Head of caudate nucleus (tissue), 42 donors: ENCODE results near the gene SOCS1.
"Not testable (repeated sequence)": the region's sequence is repeated elsewhere in the genome, so short reads cannot be mapped to it uniquely, and the experiment has no call there.

Source experiments
- DNase-seq, 42 donors: peaks; one replicate each; pipeline versions ENCODE4 v3.0.0 to v3.0.0-alpha.2; 2020 to 2021; ENCODE audit warnings: mixed read lengths in 7 of 42
- intact Hi-C: fragments of 100-400 bp; cut with DNase I; formaldehyde crosslinking; loops from one replicate; pipeline ENCODE4 v1.15.0; 2022

Gene SOCS1

DNA sequence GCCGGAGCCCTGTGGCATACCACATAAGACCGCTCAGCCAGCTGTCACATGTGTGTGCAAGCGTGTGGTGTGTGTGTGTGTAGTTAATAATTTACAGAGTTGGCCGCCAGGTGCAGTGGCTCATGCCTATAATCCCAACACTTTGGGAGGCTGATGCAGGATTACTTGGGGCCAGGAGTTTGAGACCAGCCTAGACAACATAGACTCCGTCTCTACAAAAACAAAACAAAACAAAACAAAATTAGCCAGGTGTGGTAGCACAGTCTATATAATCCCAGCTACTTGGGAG lies 20.4 kb downstream of the SOCS1 start:
- DNase-seq: no peak
- intact Hi-C loops: no loop called here

DNA sequence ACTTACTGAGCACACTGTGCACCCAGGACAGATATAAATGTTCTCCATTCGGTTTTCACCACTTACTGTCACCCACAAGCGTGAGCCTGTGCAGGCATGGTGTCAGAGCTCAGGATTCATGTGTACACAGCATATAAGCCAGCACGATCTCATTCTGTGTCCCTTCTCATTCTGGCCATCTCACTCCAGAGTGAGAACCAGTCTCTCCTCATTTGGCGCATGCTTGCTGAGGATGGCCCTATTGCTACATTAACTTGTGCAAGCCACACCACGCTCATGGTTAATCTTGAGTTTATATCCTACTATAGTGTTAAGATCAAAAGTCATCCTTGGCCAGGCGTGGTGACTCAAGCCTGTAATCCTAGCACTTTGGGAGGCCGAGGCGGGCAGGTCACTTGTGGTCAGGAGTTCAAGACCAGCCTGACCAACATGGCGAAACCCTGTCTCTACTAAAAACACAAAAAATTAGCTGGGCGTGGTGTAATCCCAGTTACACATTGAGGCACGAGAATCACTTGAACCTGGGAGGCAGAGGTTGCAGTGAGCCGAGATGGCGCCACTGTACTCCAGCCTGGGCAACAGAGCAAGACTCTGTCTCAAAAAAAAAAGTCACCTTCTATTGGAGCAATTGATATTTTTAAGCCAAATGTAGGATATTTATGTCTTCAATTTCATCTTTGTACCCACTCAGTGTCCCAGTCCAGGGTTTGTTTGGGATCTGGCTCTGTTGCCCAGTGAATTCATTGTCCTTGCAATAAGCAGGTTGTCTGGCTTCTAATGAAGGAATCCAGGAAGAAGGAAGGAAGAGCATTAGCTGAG lies 20.9 kb downstream of the SOCS1 start:
- no peak for DNase-seq
- intact Hi-C loops: no loop called here

DNA sequence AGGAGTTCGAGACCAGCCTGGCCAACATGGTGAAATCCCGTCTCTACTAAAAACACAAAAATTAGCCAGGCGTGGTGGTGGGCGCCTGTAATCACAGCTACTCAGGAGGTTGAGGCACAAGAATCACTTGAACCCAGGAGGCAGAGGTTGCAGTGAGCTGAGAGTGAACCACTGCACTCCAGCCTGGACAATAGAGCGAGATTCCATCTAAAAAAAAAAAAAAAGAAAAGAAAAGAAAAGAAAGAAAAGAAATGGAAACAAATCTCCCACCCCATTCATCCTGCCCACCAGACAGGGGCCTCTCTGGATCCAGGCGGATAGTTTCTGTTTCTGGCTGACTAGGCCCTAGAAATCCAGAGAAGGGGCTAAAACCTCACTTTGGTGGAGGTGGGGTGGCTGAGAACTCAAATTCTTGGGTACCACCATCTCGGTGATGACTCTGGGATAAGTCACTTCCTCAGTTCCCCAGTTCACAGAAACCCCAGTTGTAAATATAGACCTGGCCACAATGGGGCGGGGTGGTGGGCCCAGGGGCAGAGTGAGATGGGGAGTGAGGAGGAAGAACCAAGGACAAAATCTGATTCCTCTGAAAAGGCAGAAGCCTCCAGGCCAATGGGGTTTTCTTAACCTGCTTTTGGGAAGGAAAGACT lies 22.2 kb downstream of the SOCS1 start:
- intact Hi-C loops: no loop called here
- no peak for DNase-seq

DNA sequence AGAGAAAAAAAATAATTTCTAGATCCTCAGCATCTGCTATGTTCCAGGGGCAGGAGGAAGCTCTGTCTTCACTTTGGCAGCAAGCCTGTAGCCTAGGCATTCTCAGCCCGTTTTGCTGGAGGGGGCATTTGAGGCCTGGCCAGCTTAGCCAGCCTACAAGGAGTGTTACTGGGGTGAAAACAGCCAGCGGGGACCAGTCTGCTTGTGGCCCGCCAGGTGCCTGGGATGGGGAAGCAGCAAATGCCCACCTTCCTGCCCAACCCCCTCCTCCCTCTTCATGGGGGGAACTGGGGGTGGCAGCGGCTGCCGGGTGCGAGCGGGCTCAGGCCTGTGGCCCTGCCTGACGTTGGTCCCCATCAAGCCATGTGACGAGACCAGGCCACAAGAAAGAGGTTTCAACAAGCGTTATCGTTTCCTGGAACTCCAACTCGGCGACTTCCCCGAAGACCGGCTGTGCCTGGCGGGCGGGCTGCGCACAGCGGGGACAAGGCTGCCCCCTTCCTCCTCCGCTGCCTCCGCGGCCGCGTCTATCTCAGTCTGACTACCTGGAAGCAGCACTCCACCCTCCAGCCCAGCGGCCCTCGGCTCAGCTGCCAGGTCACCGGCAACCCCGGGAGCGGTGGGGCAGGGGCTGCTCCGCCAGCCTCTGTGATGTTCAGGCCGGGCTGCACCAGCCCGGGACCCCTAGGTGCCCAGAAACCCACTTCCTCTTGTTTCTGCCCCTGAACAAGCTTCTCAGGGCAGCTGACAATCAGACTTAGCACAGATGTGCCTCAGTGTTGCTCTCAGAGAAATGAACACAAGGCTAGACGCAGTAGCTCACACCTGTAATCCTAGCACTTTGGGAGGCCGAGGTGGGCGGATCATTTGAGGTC lies 22.9 kb downstream of the SOCS1 start:
- intact Hi-C loops: no loop called here
- DNase-seq: peak in 11 of 42 donors; percentile 7 to 50 (median 24)

DNA sequence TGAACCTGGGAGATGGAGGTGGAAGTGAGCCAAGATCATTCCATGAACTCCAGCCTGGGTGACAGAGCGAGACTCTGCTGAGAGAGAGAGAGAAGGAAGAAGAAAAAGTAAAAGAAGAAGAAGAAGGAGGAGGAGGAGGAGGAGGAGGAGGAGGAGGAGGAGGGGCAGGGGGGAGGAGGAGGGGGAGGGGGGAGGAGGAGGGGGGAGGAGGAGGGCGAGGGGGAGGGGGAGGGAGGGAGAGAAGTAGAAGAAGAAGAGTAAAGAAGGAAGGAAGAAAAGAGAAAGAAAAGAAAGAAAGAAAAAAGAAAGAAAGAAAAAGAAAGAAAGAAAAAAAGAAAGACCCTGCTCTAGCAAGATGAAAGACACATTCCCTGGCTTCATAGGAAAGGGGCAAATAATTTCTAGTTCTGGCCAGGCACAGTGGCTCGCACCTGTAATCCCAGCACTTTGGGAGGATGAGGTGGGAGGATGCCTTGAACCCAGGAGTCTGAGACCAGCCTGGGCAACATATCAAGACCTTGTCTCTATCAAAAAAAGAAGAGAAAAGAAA lies 23.6 kb downstream of the SOCS1 start:
- no peak for DNase-seq
- intact Hi-C loops: no loop called here

DNA sequence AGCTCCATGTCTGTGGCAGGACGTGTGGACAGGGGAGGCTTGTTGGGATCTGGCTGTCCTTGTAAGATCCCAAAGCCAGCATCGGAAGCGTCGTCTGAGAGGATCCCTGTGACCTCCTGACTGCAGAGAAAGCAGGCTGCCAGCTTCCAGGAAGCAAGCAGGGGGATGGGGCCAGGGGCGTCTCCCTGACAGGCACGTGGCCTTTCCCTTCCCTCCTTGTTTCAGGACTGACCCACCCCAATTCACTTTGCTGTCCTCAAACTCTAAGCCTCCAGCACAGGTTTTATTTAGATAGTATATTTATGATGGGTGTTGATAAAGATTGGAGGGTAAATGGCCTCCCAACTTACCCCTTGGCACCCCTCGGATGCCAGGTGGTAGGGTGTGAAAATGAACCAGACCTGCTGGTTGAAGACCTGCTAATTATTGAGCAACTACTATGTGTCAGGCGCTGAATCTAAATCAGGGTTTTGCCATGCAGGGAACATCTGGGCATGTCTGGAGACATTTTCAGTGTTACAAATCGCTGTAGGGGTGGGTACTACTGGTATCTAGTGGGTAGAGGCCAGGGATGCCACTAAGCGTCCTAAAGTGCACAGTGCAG lies 24.5 kb downstream of the SOCS1 start:
- intact Hi-C loops: no loop called here
- DNase-seq: no peak

DNA sequence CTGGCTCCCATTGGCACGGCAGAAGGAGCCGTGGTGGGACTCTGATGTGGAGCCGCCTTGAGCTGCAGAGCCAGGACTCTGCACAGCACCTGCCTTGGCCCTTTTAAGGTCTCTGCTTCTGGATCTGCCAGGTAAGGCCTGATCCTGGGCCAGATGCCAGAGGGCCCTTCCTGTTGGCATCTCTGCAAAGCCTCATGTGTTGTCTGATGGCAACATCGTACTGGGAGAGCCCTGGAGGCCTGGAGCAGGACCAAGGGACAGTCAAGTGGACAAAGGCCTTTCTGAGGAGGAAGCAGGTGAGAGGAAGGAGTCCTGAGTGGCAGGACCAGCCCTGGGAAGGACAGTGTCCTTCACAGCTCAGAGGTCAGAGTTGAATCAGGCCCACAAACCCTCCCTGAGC lies 26.1 kb downstream of the SOCS1 start:
- intact Hi-C loops: no loop called here
- DNase-seq: no peak

DNA sequence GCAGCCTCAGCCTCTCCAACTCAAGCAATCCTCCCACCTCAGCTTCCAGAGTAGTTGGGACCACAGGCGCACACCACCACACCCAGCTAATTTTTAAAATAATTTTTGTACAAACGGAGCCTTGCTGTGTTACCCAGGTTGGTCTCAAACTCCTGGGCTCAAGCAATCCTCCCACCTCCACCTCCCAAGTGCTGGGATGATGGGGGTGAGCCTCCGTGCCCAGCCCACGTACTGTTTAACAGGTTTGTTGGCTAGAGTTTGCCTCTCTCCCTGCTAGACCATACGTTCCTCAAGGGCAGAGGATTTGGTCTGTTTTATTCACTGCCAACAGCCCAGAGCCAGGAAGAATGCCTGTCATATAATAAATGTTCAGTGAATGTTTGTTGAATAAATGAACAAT lies 26.6 kb downstream of the SOCS1 start:
- intact Hi-C loops: no loop called here
- DNase-seq: no peak

DNA sequence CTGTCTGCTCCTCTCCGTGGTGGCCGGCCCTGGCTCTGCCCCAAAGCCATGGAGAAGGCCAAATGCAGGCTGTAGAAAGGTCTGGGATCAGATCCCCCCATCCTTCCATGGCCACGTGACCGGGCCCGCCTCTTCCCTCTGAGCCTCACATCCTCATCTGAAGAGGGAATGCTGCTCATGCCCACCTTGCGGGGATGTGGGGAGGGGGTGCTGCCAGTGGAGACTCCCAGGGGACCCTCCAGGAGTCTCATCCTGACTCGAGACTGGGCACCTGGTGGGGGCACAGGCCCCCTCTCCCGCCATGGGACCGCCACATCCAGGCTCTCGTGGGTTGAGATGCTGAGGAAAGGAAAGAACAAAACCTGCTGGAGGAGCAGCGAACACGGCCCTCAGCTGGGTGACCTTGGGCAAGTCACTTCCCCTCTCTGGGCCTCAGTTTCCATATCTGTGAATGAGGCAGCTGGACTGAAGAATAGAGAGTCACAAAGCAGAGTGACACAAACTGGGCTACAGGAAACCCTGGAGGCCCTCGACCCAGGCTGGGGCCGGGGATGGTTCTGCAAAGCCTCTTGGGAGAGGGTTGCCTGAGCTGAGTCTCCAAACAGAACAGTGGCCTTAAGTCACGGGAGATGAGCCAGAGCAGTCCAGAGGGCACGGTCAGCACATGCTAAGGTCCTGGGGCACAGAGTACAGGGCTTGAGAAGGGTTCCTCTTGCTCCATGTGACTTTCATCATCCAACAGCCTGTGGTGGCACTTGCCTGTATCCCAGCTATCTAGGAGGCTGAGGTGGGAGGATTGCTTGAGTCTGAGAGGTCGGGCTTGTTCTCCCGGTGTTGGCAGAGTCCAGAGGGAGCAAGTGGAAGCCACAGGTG lies 30.1 kb downstream of the SOCS1 start:
- DNase-seq: no peak
- intact Hi-C loops: no loop called here

DNA sequence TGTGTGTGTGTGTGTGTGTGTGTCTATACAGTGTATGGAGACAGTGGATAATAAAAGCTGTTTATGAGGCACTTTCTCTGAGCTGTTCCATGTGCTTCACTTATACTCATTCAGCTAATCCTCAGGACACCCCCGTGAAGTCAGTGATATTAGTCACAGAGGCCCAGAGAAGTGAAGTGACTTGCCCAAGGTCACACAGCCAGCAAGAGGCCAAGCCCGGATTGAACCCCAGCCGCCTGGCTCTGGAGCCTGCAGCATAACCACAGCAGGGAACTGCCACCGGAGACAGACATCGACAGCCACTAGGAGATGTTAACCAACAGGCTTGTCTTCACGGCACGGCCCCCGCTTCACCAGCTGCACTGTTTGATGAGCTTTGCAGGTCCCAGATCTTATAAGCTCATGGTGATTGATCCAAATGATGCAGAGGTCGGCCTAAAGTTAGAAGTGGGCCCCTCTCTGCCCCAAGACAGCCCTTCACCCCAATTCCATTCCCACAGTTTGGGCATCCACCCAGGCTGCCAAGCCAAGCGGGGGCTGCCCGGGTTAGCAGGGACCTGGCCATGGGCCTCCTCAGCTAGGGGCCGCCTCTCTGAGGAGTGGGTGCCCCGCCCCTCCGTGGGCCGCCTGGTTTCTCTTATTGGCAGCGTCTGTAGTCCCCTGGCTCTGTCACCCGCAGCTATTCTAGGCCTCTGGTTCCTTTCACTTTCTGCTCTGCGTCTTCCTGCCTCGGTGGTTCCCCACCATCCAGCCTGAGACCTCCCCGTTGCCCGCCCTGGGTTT lies 30.9 kb downstream of the SOCS1 start:
- DNase-seq: peak in 6 of 42 donors; percentile 13 to 45 (median 24)
- intact Hi-C loops: no loop called here

DNA sequence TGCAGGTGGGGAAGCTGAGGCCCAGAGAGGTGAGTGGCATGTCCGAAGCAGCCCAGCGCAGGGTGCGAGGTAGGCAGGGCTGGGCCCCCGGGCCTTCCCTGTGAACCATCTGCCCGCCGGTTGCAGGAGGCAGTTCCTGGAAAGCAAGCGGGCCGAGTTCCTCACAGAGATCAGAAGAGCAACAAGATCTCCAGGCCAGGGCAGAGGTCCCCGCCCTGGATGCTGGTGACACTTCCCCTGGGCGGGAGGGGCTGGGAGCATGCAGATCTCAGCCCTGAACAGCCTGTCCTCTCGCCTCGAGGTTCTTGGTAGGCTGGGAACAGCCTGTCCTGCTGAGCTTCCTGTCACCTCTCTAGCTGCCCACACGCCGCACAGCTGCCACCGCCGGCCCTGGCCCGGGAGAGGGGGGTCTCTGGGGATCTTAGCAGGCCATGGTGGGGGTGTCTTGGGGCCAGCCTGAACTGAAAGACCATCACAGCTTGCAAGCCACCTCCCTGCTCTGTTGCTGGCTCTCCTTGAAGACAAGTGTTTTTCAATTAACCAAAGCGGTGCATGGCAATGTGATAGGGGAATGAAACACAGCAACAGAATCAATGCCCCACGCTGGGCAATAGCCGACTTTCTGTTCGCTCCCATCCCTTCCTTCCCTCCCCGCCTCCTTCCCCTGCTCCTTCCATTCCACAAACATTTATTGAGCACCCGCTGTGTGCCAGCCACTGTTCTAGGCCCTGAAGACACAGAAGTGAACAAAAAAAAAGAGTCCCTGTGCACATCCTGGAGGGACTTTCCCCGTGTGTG lies 31.7 kb downstream of the SOCS1 start:
- intact Hi-C loops: no loop called here
- DNase-seq: peak in 33 of 42 donors; percentile 6 to 82 (median 34)

DNA sequence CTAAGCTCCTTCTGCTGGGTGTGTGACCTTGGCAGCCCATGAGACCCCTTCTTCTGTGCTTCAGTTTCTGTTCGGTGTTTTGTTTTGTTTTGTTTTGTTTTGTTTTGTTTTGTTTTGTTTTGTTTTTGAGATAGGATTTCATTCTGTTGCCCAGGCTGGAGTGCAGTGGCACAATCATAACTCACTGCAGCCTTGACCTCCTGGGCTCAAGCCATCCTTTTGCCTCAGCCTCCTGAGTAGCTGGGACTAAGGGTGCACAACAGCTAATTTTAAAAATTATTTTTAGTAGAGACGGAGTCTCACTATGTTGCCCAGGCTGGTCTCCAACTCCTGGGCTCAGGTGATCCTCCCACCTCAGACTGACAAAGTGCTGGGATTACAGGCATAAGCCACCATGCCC lies 35.5 kb downstream of the SOCS1 start:
- DNase-seq, intact Hi-C loops: not testable (repeated sequence)

DNA sequence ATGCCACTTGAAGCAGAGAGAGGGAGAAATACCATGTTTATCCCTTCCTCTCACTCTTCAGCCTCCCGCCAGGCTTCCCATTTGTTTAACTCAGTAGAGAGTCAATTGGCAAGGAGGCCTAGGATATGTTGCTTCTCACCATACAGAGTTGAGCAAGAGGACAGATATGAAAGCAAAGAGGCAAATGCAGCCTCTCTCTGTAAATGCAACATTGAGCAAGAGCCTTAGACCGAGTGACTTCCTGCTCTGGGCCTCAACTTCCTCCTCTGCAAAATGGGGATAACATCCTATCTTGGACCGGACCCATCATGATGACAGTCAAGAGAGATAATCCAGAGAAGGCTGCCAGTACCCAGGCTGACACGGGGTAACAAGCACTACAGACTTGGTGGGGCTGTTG lies 36.8 kb downstream of the SOCS1 start:
- DNase-seq: no peak
- intact Hi-C loops: no loop called here

DNA sequence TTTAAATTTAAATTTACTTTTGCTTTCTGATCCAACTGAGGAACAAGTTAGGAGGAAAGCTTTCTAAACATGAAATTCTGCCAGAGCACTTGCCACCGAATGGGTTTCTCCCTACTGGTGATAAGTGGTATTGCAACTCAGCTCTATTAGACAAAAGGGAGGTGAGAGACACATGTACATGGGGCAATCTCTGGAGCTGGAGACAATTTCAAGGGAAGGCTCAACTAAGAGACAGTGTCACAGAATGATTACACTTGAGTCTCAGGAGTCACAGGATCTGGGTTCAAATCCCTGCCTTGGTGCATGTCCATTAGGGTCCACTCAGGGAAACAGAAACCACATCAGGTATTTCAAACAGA lies 37.4 kb downstream of the SOCS1 start:
- intact Hi-C loops: no loop called here
- DNase-seq: no peak

DNA sequence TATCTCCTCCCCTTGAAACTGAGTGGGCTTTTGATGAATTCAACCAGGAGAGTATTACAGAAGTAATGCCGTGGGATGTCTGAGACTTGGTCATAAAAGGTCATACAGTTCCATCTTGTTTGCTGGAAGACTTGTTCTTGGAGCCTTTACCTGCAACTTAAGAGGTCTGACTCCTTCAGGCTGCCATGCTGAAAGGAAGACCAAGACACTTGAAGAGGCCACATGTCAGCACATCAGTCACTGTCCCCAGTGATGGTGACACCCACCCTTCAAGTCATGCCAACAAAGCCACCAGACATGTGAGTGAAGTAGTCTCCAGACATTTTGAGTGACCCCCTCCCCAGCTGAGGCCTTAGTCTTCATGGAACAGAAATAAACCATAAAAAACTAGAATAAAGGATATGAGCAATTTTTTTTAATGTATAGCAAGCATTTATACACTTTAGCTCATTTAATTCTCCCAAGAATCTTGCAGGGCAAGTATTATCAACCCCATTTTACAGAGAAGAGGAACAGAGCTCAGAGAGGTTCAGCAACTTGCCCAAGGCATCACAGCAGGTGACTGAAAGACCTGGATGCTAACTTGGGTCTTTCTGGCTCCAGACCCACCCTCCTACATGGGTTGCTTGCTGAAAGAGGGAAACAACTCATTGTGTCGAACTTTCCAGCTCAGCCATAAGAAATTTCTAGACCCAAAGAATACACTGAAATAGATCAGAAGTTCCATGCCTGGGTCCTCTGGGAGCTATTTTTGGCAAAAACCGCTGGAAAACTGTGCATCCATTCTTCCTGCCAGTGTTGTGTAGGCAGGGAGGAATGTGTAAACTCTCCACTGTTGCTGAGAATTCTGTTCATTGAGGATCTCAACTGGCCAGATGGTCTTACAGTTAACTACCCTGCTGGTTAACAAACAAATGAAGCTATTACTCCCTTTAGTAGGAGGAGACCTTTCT lies 38.1 kb downstream of the SOCS1 start:
- DNase-seq: no peak
- intact Hi-C loops: no loop called here
